Caki2 (cell line): Measurements from ENCODE around the gene NKD1. TPM values are rescaled to one million over a fixed set of nuclear protein-coding genes. Genes with fewer than 3 reads are reported as not detected.

ENCODE experiments used
- DNase-seq: peaks from one replicate; pipeline ENCODE4 v3.0.0-alpha.2; 2015; ENCODE audit warnings: low read depth
- in situ Hi-C: cut with HindIII; loops from 2 replicates; pipeline ENCODE4 v1.10.0; 2016; ENCODE audit warnings: low sequenced_read_pairs, low pct_unique_long_range_greater_than_20kb, mixed read lengths
- total RNA-seq: library from RNA; depleted of rRNA; stranded (reverse); fragments of >200 nt; shearing (Covaris generic); gene quantifications from 2 replicates; pipeline ENCODE4 v1.2.3, GENCODE V29; 2014; ENCODE audit warnings: low replicate concordance

The NKD1 gene
- total RNA-seq, 1 experiment from 2014 or later = under 0.01 TPM

- in situ Hi-C loops = no loop called here
- no peak for DNase-seq
Observed at GRCh38 chr16:50517450-50518252, 30.5 kb upstream of the NKD1 start.

- in situ Hi-C loops = no loop called here
- DNase-seq = no peak
Observed at GRCh38 chr16:50519001-50519400, 29.2 kb upstream of the NKD1 start.

- no peak for DNase-seq
- in situ Hi-C loops = no loop called here
Observed at GRCh38 chr16:50519602-50520001, 28.6 kb upstream of the NKD1 start.

DNA sequence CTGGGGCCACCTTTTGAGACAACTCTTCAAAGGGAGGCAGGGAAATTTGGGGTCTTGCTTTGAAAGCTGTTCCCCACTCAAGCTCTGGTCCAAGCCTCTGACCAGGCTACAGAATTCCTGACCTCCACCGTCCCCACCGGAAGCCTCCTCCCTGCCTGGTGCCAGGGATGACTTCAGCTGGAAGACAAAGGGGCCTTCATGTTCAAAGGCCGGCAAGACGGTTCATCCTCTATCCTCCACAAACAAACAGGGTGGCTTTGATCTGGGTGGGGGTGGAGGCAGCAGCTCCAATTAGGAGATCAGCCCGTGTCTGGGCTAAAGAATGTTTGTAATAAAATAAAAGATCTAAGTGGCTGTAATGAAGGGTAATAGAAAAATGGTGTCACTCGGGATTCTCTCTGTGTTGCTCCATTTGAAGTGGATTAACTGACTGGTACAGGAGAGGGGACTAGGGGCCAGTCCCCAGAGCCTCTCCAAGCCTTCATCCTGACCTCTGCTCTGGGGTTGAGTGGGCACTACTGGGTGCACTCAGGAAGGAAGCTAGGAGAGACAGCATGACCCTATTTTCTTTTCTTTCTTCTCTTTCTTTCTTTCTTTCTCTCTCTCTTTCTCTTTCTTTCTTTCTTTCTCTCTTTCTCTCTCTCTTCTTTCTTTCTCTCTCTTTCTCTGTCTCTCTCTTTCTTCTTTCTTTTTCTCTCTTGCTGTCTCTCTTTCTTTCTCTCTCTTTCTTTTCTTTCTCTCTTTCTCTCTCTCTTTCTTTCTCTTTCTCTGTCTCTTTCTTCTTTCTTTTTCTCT is 27.5 kb upstream of the NKD1 start:
- in situ Hi-C loops = no loop called here
- DNase-seq = no peak

DNA sequence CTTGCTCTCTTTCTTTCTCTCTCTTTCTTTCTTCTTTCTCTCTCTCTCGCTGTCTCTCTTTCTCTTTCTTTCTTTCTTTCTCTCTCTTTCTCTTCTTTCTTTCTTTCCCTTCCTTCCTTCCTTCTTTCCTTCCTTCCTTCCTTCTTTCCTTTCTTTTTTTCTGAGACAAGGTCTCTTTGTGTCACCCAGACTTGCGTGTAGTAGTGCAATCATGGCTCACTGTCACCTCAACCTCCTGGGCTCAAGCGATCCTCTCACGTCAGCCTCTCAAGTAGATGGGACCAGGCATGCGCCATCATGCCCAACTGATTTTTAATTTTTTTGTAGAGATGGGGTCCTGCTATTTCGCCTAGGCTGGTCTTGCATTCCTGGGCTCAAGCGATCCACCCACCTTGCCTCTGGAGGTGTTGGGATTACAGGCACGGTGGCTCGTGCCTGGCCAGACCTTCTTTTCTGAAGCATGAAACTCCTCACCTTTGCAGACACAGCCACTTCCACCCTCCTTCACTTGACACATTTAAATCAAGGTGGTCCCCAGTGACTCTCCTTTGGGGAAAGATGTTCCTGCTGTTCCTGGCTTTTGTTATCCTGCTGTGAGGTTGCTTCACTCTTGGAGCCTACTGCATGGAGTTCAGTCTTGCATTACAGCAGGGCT is 26.8 kb upstream of the NKD1 start:
- in situ Hi-C loops = no loop called here
- no peak for DNase-seq

- no peak for DNase-seq
- in situ Hi-C loops = no loop called here
Observed at GRCh38 chr16:50522324-50522723, 25.9 kb upstream of the NKD1 start.

GRCh38 chr16:50523710-50524109 is 24.5 kb upstream of the NKD1 start:
- in situ Hi-C loops = no loop called here
- DNase-seq = no peak

DNA sequence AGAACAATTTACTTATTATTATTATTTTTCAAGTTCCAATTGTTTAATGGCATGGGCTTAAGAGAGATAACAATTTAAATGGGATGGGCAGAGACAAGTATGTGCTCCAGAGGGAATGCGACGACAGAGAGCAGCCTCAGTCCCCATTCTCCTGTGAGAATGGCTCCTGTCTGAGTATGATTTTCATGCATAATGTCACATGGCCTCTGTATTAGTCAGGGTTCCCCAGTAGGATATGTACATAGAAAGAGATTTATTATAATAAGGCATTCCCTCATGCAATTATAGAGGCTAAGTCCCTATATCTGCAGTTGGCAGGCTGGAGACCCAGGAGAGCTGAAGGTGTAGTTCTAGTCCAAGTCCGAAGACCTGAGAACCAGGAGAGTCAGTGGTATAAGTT is 22.9 kb upstream of the NKD1 start:
- no peak for DNase-seq
- in situ Hi-C loops = no loop called here

GRCh38 chr16:50525716-50526115 is 22.5 kb upstream of the NKD1 start:
- in situ Hi-C loops = no loop called here
- no peak for DNase-seq

- in situ Hi-C loops = no loop called here
- no peak for DNase-seq
Observed at GRCh38 chr16:50526249-50526648, 21.9 kb upstream of the NKD1 start.

GRCh38 chr16:50526796-50527195 is 21.4 kb upstream of the NKD1 start:
- in situ Hi-C loops = no loop called here
- no peak for DNase-seq

- in situ Hi-C loops = no loop called here
- no peak for DNase-seq
Observed at GRCh38 chr16:50528820-50529219, 19.4 kb upstream of the NKD1 start.

- no peak for DNase-seq
- in situ Hi-C loops = no loop called here
Observed at GRCh38 chr16:50529334-50529733, 18.9 kb upstream of the NKD1 start.

DNA sequence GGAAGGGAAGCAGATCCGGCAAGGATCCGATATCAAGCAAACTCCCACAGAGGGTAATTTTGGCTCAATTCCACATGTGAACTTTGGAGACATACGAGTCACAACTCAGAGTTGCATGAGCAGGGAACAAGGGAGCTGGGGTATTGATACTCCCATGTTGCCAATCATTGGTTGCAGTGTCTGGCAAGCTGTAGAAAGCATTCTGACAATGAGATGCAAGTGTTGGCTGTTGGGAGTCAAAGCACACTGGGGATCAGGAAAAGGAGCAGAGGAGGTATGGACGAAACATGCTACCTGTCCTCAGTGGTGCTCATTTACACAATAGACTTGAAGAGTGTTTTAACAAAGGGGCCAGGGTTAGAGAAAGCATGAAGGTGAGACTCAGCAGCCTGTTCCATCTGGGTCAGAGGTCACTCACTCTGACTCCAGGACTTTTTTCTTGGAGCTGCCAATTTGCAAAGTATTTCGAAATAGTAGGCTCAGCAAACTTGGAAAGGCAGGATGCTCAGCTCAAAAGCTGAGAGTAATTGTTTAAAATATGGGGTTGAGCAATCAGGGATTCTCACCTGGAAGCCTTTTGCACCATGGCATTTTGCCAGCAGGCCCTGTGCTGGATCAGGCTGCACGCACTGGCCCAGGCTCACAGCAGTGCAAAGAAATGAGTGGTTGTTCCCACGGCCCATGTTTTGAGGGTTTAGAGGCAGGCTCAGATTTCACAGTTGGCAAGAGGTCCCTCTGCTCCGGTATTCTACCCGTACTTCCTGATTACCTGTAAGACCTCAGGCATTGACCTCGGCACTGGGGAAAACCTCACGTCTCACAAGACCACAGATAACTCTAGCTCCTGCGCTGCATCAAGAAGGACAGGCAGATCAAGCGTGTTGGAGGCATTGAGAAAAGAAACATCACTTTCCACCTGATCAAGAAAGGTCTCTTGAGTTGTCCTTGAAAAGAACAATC is 17.6 kb upstream of the NKD1 start:
- no peak for DNase-seq
- in situ Hi-C loops = no loop called here

GRCh38 chr16:50531359-50531758 is 16.8 kb upstream of the NKD1 start:
- in situ Hi-C loops = no loop called here
- no peak for DNase-seq

- in situ Hi-C loops = no loop called here
- DNase-seq = no peak
Observed at GRCh38 chr16:50531901-50532300, 16.3 kb upstream of the NKD1 start.

DNA sequence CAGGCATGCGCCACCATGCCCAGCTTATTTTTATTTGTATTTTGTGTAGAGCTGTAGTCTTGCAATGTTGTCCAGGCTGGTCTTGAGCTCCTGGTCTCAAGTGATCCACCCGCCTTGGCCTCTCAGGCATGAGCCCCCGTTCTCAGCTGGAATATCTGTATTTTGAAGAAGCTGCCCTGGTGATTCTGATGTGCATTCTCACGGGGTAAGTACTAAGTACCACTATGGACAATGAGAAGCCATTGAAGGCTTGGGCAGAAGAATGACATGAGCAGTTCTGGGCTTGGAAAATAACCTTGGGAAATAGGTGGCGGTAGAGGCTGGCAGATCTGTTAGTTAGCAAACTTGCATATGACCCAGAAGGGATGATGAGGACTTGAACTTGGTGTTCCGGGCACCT is 15.6 kb upstream of the NKD1 start:
- DNase-seq = no peak
- in situ Hi-C loops = no loop called here

DNA sequence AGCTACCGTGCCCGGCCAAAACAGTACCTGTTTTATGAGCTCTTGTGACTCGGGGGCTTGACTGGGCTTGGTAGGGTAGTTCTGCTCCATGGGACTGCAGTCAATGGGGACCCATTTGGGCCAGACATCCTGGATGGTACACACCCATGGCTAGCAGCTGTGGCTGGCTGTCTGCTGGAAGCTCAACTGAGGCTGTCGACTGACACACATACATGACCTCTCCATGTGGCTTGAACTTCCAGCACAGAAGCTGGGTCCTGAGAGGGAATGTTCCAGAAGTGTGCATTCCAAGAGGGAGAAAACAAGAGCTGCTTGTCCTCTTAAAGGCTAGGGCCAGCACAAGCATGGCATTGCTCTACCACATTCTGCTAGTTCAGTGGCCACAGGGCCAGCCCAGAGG is 14.9 kb upstream of the NKD1 start:
- in situ Hi-C loops = no loop called here

More for the DNA sequence above, 14.9 kb upstream of the NKD1 start:
- DNase-seq = no peak
